Activated CD8-positive, alpha-beta memory T cell treated with anti-CD3 and anti-CD28 coated beads, Interleukin-2, amount 50 U/mL, for 48 hours (primary cell): ENCODE measurements around the gene OR5A2.
"Not testable (repeated sequence)": the region's sequence is repeated elsewhere in the genome, so short reads cannot be mapped to it uniquely, and the experiment has no call there.

Experiments used
- DNase-seq: peaks from one replicate; pipeline ENCODE4 v3.0.0-alpha.2; 2020

Gene OR5A2

GRCh38 chr11:59426361-59427067 is at the start of gene OR5A2:
Gene OR5A2, minus strand, starts transcription at chr11:59426413. Its CDS starts 3,460 bp downstream, at chr11:59422953.
- DNase-seq: no peak

- no peak for DNase-seq
Observed at GRCh38 chr11:59475176-59475575, 49.0 kb upstream of the OR5A2 start.

- no peak for DNase-seq
Observed at GRCh38 chr11:59473015-59473414, 46.8 kb upstream of the OR5A2 start, which contains the start of gene OR4D10. Gene OR4D10, plus strand, starts transcription at chr11:59473315. Its CDS starts 4,115 bp downstream, at chr11:59477430.

GRCh38 chr11:59463190-59463641 is 37.0 kb upstream of the OR5A2 start:
- no peak for DNase-seq

- DNase-seq: no peak
Observed at GRCh38 chr11:59459916-59460315, 33.7 kb upstream of the OR5A2 start.

- no peak for DNase-seq
Observed at GRCh38 chr11:59456661-59457060, 30.4 kb upstream of the OR5A2 start, which contains the start of gene OR4D6. Gene OR4D6, plus strand, starts transcription at chr11:59456961. Its CDS starts 0 bp downstream, at chr11:59456961.

- DNase-seq: no peak
Observed at GRCh38 chr11:59448484-59448883, 22.3 kb upstream of the OR5A2 start.

- DNase-seq: not testable (repeated sequence)
Observed at GRCh38 chr11:59445624-59446023, 19.4 kb upstream of the OR5A2 start.

- no peak for DNase-seq
Observed at GRCh38 chr11:59437770-59438169, 11.6 kb upstream of the OR5A2 start.

- no peak for DNase-seq
Observed at GRCh38 chr11:59436169-59436568, 10.0 kb upstream of the OR5A2 start, which contains the start of gene OR5A1. Gene OR5A1, plus strand, starts transcription at chr11:59436469. Its CDS starts 6,700 bp downstream, at chr11:59443169.

- no peak for DNase-seq
Observed at GRCh38 chr11:59429924-59430516, 3.8 kb upstream of the OR5A2 start.

GRCh38 chr11:59427068-59427382 is 812 bp upstream of the OR5A2 start:
- DNase-seq: no peak

GRCh38 chr11:59425131-59425530 is 1.1 kb downstream of the OR5A2 start:
- no peak for DNase-seq

GRCh38 chr11:59423835-59424234 is 2.4 kb downstream of the OR5A2 start:
- no peak for DNase-seq

- no peak for DNase-seq
Observed at GRCh38 chr11:59418156-59418555, 8.1 kb downstream of the OR5A2 start.

GRCh38 chr11:59417023-59417422 is 9.2 kb downstream of the OR5A2 start:
- no peak for DNase-seq

GRCh38 chr11:59416613-59417012 is 9.6 kb downstream of the OR5A2 start:
- DNase-seq: no peak

- no peak for DNase-seq
Observed at GRCh38 chr11:59415111-59415510, 11.1 kb downstream of the OR5A2 start.

- DNase-seq: no peak
Observed at GRCh38 chr11:59413646-59414045, 12.6 kb downstream of the OR5A2 start.

- no peak for DNase-seq
Observed at GRCh38 chr11:59403546-59403945, 22.7 kb downstream of the OR5A2 start.

- no peak for DNase-seq
Observed at GRCh38 chr11:59401262-59401552, 25.0 kb downstream of the OR5A2 start.

- no peak for DNase-seq
Observed at GRCh38 chr11:59400461-59401261, 25.6 kb downstream of the OR5A2 start.

GRCh38 chr11:59394186-59394585 is 32.0 kb downstream of the OR5A2 start:
- no peak for DNase-seq
